NT2/D1 (cell line): Measurements from ENCODE around the gene CYP4A22.

Source experiments
- SUZ12 ChIP-seq: IDR thresholded peaks from 2 replicates; pipeline ENCODE4 v1.6.1; 2011; ENCODE audit not compliant: insufficient read length, insufficient read depth; ENCODE audit errors: extremely low read depth
- YY1 ChIP-seq: IDR thresholded peaks from 2 replicates; pipeline ENCODE4 v1.6.1; 2011; ENCODE audit not compliant: insufficient read length, insufficient read depth
- ZNF274 ChIP-seq: IDR thresholded peaks from 2 replicates; pipeline ENCODE4 v1.6.1; 2011; ENCODE audit warnings: mild to moderate bottlenecking, low read depth, low read length

DNA sequence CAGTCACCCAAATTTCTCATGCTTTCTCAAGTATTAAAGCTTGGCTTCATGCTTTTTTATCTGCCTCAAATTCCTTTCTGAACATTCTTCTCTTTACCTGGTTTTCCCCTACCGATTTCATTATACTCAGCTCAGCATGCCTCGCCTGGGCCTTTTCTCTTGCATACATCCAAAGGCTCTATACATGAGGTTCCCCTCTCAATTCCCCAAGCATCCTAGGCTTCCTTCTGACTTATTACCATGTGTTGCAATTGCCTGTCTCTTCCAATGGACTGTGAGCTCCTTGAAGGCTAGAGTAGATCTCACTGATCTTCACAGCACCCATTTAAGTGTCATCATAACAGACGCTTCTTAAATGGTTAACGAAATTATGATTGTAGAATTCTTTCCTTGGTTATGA is 24.1 kb upstream of the CYP4A22 start:
- TF ChIP-seq SUZ12 (no peak), ZNF274 (no peak), YY1 (no peak)
